HG02678 (cell line): ENCODE measurements around the gene SFXN4.
"Not testable (repeated sequence)": the region's sequence is repeated elsewhere in the genome, so short reads cannot be mapped to it uniquely, and the experiment has no call there.

Experiments used
- ATAC-seq: cut with Tn5 transposase; IDR thresholded peaks from one replicate; pipeline ENCODE4 v1.9.1; 2021; ENCODE audit warnings: mild to moderate bottlenecking, moderate library complexity; ENCODE audit not compliant: unreplicated experiment

SFXN4 gene

DNA sequence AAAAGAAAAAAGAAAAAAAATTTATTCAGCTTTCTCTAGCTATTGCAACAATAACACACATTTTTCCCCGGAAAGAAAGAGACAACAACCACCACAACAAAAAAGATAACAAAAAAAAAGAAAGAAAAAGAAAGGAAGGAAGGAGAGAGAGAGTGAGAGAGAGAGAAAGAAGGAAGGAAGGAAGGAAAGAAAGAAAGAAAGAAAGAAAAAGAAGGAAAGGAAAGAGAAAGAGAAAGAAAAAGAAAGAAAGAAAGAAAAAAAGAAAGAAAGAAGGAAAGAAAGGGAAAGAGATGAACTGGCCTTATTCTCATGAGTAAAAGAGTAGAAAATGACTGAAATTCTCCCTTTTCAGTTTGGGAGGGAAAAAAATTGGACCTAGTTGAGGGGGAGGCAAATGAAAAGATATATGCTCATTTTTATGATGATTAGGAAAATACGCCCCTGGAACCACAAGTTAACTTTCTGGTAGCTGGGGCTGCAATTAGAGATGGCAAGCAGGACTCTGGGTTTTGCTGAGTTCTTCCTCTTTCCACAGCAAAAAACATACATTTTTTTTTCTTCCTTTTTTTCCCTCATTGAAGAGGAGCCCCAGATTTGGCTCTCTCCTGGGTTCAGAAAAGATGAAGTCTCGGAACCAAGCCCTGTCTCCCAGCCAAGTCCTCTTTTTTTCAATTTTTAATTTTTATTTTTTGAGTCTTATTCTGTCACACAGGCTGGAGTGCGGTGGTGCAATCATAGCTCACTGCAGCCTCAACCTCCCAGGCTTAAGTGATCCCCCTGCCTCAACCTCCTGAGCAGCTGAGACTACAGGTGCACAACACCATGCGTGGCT, 25.7 kb upstream of the SFXN4 start:
- no peak for ATAC-seq

DNA sequence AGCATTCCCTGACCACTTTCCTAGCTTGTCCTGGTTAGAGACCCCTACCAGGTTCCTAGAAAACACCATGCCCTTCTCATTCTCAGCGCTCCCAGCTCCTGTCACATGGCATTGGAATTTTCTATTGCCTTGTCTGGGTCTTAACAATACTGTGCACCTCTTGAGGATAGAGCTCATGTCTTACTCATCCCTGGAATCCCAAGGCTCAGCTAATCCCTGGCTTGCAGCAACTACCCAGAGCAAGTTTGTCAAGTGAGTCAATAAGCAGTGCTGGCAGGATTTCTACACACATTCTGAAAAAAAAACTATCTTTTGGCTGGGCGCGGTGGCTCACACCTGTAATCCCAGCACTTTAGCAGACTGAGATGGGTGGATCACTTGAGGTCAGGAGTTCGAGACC, 24.8 kb upstream of the SFXN4 start:
- ATAC-seq: no peak

GRCh38 chr10:119189811-119190282, 24.3 kb upstream of the SFXN4 start:
- ATAC-seq: no peak

- ATAC-seq: no peak
Observed at GRCh38 chr10:119183664-119184412, 18.3 kb upstream of the SFXN4 start.

GRCh38 chr10:119180850-119181400, 15.4 kb upstream of the SFXN4 start:
- not testable (repeated sequence) for ATAC-seq

GRCh38 chr10:119178372-119179119, 13.0 kb upstream of the SFXN4 start, which contains the start of gene PRDX3:
TSS of gene PRDX3 (minus strand) at chr10:119178812. CDS start at chr10:119178790, 22 bp downstream.
- ATAC-seq: peak; percentile 91

GRCh38 chr10:119177708-119178371, 12.3 kb upstream of the SFXN4 start:
- peak; percentile 10 for ATAC-seq

- ATAC-seq: no peak
Observed at GRCh38 chr10:119176166-119176565, 10.7 kb upstream of the SFXN4 start.

- ATAC-seq: no peak
Observed at GRCh38 chr10:119174109-119174508, 8.6 kb upstream of the SFXN4 start.

DNA sequence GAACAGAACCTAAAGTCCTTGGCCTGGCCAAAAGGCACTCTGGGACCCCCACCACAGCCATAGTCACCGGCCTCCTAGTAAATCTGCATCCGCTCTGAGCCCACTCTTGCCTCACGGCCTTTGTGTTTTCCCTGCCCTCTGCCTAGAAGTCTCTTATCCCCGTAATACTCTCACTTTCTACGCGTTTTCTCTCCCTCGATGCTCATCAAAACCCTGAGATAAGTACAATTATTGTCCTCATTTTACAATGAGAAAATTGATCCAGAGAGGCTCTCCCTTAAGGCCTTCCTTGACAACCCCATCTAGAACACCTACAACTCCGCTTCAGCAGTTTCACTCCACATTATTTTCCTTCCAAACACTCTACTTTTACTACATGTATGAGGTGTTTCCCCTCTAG, 1.5 kb upstream of the SFXN4 start:
- no peak for ATAC-seq

DNA sequence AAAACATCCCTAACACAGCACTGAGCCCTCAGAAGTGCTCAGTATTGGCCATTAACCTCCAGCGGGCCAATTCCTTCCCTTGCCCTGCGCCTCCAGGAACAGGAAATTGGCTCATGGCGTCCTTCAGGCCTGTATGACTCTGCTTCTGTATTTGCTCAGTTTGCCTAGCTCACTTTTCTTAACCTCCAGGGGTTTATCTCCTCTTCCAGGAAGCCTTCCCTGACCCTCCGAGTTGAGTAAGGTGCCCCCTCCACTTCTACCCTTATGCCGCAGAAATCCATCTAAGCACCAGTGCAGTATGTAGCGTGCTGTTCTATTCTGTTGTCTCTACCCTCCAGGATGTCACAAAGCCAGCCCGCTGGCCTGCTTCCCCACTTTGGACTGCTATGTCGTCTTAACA, 1.1 kb upstream of the SFXN4 start:
- ATAC-seq: no peak

DNA sequence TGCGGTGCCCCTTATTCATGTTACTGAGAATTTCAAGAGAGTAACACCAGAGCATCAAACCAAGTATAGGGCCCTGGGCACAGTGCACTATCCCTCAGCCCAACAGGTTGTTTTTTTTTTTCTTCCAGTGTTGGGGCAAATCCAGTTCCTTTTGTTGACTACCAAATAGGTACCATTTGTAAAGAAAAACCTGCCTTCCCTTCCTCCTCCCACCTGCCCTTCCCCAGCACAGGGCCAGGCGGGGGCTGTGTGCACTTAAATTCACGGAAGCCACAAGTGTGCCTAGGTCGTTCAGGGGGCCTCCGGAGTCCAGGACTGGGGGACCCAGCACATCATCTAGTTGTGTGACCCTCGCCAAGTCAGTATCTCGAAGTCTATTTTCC, 595 bp upstream of the SFXN4 start:
- no peak for ATAC-seq

DNA sequence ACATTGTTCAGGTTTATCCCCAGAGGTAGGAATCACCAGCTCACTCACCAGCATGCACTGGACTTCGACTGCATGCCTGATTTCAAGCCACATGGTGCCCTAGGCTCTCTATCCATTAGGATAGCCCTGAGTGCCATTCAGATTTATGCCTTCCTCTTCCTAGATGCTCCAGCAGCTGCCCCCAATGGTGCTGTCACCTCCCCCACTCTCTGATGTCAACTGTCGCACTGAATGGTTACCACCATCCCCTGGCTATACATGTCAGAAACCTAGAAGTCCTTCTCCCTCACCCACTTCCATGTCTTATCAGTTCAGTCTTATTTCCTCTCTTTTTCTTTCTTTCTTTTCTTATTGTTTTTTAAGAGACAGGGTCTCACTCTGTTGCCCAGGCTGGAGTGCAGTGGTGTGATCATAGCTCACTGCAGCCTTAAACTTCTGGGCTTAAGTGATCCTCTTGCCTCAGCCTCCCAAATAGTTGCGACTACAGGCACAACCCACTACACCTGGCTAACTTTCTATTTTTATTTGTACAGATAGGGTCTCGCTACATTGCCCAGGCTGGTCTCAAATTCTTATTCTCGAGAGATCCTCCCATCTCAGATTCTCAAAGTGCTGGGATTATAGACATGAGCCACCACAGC, 2.9 kb downstream of the SFXN4 start:
- ATAC-seq: no peak

DNA sequence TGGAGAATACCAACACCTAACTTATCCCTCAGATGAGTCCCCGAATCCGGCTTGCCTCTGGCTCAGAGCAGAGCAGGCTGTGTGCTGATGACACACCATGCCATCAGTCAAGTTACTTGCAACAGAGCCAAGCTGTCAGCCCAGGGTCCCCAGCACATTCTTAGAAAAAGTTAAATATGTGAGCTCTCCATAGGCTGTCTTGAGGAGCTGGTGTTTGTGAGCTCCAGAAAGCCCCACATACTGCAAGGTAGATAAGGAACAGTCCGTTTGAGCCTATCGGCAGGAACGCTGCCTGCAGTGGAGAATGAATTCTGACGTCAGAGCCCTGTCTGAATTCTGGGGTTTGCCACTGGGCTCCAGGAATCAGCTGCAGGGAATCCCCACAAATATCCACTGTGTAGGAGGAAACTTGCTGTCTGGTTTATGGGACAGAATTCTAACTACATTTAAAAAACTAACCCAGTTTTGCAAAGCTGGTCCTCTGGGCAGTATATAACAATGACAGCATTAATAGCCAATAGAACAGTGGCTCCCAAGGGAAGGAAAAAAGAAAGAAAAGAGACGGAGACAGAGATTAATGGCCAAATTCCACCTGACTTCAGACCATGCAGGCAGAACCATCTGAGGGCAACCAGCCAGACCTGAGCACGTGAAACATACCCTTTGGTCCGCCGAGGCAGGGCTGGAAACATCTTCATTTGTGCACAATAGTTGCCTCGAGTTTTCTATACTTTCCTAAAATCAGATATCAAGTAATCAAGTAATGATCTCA, 3.6 kb downstream of the SFXN4 start:
- no peak for ATAC-seq

- no peak for ATAC-seq
Observed at GRCh38 chr10:119159332-119159731, 6.2 kb downstream of the SFXN4 start.

- no peak for ATAC-seq
Observed at GRCh38 chr10:119153661-119154060, 11.9 kb downstream of the SFXN4 start.

DNA sequence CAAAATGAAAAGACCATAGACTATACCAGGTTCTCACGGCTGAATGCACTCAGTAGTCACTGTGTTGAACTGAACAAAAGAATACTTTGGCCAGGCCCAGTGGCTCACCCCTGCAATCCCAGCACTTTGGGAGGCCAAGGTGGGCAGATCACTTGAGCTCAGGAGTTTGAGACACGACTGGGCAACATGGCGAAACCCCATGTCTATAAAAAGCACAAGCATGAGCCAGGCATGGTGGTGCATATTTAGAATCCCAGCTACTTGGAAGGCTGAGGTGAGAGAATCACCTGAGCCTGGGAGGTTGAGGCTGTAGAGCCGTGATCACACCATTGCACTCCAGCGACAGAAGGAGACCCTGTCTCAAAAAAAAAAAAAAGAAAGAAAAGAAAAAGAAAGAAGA, 12.5 kb downstream of the SFXN4 start:
- no peak for ATAC-seq

GRCh38 chr10:119151601-119152000, 13.9 kb downstream of the SFXN4 start:
- ATAC-seq: not testable (repeated sequence)

DNA sequence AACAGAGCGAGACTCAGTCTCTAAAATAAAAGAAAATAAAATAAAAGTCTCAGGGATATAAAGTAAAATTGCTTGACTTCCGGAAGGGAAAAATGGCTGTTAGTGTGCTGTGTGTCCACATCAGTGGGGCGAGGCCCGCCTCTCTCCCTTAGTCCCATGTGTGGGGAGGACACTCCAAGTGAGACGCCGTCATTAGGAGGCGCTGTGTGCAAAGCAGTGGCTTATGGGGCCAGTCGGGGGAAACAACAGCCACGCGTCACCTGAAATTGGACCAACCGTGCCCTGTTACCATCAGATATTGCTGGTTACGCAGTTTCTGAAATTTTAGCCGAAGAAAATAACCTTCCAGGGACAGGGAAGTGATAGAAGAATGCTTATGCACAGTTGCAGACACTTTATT, 15.8 kb downstream of the SFXN4 start:
- ATAC-seq: no peak
